Keratinocyte (primary cell): ENCODE measurements around the gene BBS10. TPM values are rescaled to one million over a fixed set of nuclear protein-coding genes. Genes with fewer than 3 reads are reported as not detected.

Source experiments
- DNase-seq: peaks from one replicate; pipeline ENCODE4 v3.0.0-alpha.2; 2011; ENCODE audit warnings: low read depth, missing footprints, low spot score
- FAIRE-seq: peaks from 2 replicates; lab custom pipeline; 2011; peaks lifted over from hg19 to GRCh38; lab: Jason Lieb, UNC
- H2AFZ ChIP-seq: 2 replicates; pipeline ENCODE4 v1.6.0; 2012; ENCODE audit warnings: low read length, control low read depth, inconsistent platforms; ENCODE audit not compliant: control insufficient read depth
- H3K27ac ChIP-seq: 2 replicates; pipeline ENCODE4 v1.5.1; 2011; ENCODE audit warnings: low read length; ENCODE audit not compliant: control insufficient read depth, insufficient read depth
- H3K27me3 ChIP-seq: 3 replicates; pipeline ENCODE4 v1.6.0; 2011; ENCODE audit warnings: low read length; ENCODE audit not compliant: control insufficient read depth, insufficient read depth; ENCODE audit errors: extremely low read depth
- H3K36me3 ChIP-seq, 2 experiments: 2 replicates in 1 of 2; 3 replicates in 1 of 2; pipeline ENCODE4 v1.5.1; 2011; ENCODE audit warnings: low read length in 2 of 2, mild to moderate bottlenecking in 1 of 2; ENCODE audit not compliant: control insufficient read depth in 2 of 2, insufficient read depth in 2 of 2; ENCODE audit errors: extremely low read depth in 1 of 2
- H3K4me1 ChIP-seq: 3 replicates; pipeline ENCODE4 v1.5.1; 2011; ENCODE audit warnings: low read length; ENCODE audit not compliant: control insufficient read depth, insufficient read depth; ENCODE audit errors: extremely low read depth
- H3K4me2 ChIP-seq: 3 replicates; pipeline ENCODE4 v1.6.0; 2011; ENCODE audit warnings: low read depth, low read length; ENCODE audit not compliant: control insufficient read depth, insufficient read depth; ENCODE audit errors: extremely low read depth
- H3K4me3 ChIP-seq, 3 experiments: fragments of 200-600 bp in 1 of 3; sonication (generic) in 1 of 3; 2 replicates in 2 of 3; 3 replicates in 1 of 3; pipeline ENCODE4 v1.5.1; 2011 to 2016; ENCODE audit warnings: low read length in 3 of 3, mild to moderate bottlenecking in 3 of 3, control low read depth in 2 of 3, inconsistent platforms in 1 of 3, low read depth in 1 of 3, mixed read lengths in 1 of 3, mixed run types in 1 of 3, moderate library complexity in 1 of 3; ENCODE audit not compliant: control insufficient read depth in 2 of 3, insufficient read depth in 2 of 3; ENCODE audit errors: extremely low read depth in 1 of 3
- H3K79me2 ChIP-seq: 2 replicates; pipeline ENCODE4 v1.6.0; 2012; ENCODE audit warnings: low read length; ENCODE audit not compliant: control insufficient read depth, insufficient read depth
- H3K9ac ChIP-seq: 3 replicates; pipeline ENCODE4 v1.6.0; 2011; ENCODE audit warnings: low read length; ENCODE audit not compliant: control insufficient read depth, insufficient read depth; ENCODE audit errors: extremely low read depth
- H3K9me1 ChIP-seq: 3 replicates; pipeline ENCODE4 v1.6.0; 2011; ENCODE audit warnings: low read length; ENCODE audit not compliant: control insufficient read depth, insufficient read depth; ENCODE audit errors: extremely low read depth
- H3K9me3 ChIP-seq: 2 replicates; pipeline ENCODE4 v1.5.1; 2012; ENCODE audit warnings: low read depth, low read length; ENCODE audit not compliant: control insufficient read depth
- H4K20me1 ChIP-seq: 3 replicates; pipeline ENCODE4 v1.6.0; 2011; ENCODE audit warnings: low read length; ENCODE audit not compliant: control insufficient read depth, insufficient read depth; ENCODE audit errors: extremely low read depth
- CTCF ChIP-seq, 3 experiments: IDR thresholded peaks in 1 of 3; conservative IDR thresholded peaks in 1 of 3; optimal IDR thresholded peaks in 1 of 3; 2 replicates in 2 of 3; 3 replicates in 1 of 3; pipeline versions ENCODE3 to v1.5.1; 2011; ENCODE audit warnings: low read length in 3 of 3, mild to moderate bottlenecking in 3 of 3, moderate library complexity in 2 of 3, control low read depth in 1 of 3, inconsistent platforms in 1 of 3; ENCODE audit not compliant: insufficient read depth in 2 of 3; ENCODE audit errors: extremely low read depth in 1 of 3
- EZH2 ChIP-seq: IDR thresholded peaks from one replicate; pipeline ENCODE4 v1.6.1; 2012; ENCODE audit warnings: inconsistent platforms, mild to moderate bottlenecking, low read length, moderate library complexity
- dilution Hi-C: fragments of 300-500 bp; cut with MboI; formaldehyde crosslinking; loops from one replicate; pipeline ENCODE4 v1.7.0; 2020; ENCODE audit warnings: low sequenced_read_pairs; ENCODE audit not compliant: extremely low pct_ligation_motif_present
- polyA plus RNA-seq, 5 experiments: library from polyadenylated mRNA; depleted of rRNA in 3 of 5; stranded (reverse) in 3 of 5; stranded (forward) in 1 of 5; unstranded in 1 of 5; fragments of >200 nt; gene quantifications; 1 replicate in 1 of 5; 2 replicates in 3 of 5; 3 replicates in 1 of 5; pipeline versions ENCODE4 v1.2.1 to v1.2.3, GENCODE V29; 2011 to 2012; ENCODE audit warnings: missing spikeins in 2 of 5, low read depth in 1 of 5, low replicate concordance in 1 of 5
- small RNA-seq, 3 experiments: library from RNA; depleted of rRNA; stranded (forward); fragments of <200 nt; gene quantifications; one replicate each; pipeline ENCODE3, GENCODE V24; 2012; ENCODE audit warnings: low read depth in 3 of 3, low replicate concordance in 1 of 3; ENCODE audit not compliant: insufficient read length in 3 of 3

The BBS10 gene
- polyA plus RNA-seq, 1 donor (not counting 4 experiments of a cell fraction or from before 2014, with no cell fraction given) = 11.5 TPM

- TF ChIP-seq CTCF (optimal IDR thresholded peaks at IDR 0.05 in 1 of 3, IDR thresholded peaks at IDR 0.05 in 1 of 3, conservative IDR thresholded peaks at IDR 0.05 in 1 of 3; ENCODE audit: extremely low read depth in 1 of 3, insufficient read depth in 2 of 3, low read length in 3 of 3) = no peak
- no peak for TF ChIP-seq EZH2
- DNase-seq = no peak
- FAIRE-seq = no peak
- Histone ChIP-seq H2AFZ (no peak overlapping the region), H3K79me2 (no peaks in the 10 kb centered on the region), H3K9ac (no peak overlapping the region), H3K4me1 (no peaks in the 10 kb centered on the region), H4K20me1 (no peaks in the 10 kb centered on the region), H3K36me3 (peaks cover 0 to 3% of the 10 kb centered on the region in 2 experiments), H3K27ac (no peak overlapping the region), H3K4me3 (no peak overlapping the region), H3K9me3 (no peaks in the 10 kb centered on the region), H3K9me1 (no peaks in the 10 kb centered on the region), H3K27me3 (no peaks in the 10 kb centered on the region), H3K4me2 (no peak overlapping the region)
- dilution Hi-C loops = no loop called here
Observed at GRCh38 chr12:76299536-76300296, 48.5 kb downstream of the BBS10 start.

Small RNAs within 50 kb of the gene (small RNA-seq; reads per million reads assigned to genes)
- gene RN7SKP172 = 0 reads per million in 3 experiments

Other genes starting within 250 kb of the BBS10 start
- 24.7 to 33.7 TPM (median 25.1 TPM) in 3 replicates for gene OSBPL8, start 211.4 kb upstream of the BBS10 start, polyA plus RNA-seq